Right forelimb (tissue), 1 donor: ENCODE data around the gene KIF1A.
"Not testable (repeated sequence)": the region's sequence is repeated elsewhere in the genome, so short reads cannot be mapped to it uniquely, and the experiment has no call there.

Experiments used
- DNase-seq: peaks from one replicate; pipeline ENCODE4 v3.0.0-alpha.2; 2018

KIF1A gene

DNA sequence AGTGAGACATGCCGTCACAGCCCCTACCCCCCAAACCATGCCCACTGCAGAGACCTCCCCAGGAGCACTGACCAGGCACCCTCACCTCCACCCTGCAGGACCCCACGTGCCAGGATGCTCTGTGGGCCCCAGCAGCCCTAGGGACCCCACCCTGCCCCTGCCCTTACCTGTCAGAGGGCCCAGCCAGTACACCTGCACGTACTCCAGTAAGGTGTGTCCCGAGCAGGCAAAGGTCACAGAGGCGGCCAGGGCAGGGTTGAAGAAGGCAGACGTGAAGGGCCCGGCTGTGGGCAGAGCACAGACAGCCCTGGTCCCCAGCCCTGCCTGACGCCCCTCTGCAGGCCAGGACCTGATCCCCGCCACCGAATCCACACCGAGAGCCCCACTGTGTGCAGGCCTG, 139.8 kb downstream of the KIF1A start:
- not testable (repeated sequence) for DNase-seq

DNA sequence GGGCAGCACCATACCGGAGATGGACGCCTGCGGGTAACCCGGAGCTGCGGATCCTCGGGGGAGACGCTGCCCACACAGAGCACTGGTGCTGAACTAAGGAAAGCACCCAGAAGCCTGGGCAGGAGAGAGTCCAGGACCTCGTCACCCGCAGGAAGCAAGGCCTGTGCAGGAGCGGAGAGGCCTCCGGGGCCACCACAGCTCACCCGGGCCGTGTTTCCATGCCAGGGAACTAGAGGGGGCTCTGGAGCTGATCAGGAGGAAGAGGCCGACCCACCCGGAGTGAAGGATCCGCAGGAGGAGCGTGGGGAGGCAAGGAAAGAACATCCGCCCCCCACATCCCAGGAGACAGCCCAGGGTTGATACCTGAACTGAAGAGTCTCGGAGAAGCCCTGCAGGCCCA, 141.1 kb downstream of the KIF1A start:
- not testable (repeated sequence) for DNase-seq

DNA sequence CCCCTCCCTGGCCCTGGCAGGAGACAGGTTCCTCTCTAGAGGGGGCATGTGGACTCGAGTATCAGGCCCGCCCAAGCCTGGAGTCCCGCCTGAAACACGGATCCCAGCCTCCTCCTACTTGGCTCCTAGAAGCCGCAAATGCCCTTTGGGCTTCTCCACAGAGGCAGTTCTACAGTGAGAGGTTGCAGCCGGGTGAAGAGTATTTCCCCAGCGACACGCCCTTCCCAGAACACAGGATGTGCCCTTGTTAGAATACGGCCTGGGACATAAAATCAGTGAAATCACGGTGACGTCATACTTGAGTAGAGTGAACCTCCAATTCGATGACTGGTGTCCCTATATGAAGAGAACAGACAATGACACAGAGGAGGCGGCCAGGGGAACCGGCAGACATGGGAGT, 142.0 kb downstream of the KIF1A start:
- not testable (repeated sequence) for DNase-seq

DNA sequence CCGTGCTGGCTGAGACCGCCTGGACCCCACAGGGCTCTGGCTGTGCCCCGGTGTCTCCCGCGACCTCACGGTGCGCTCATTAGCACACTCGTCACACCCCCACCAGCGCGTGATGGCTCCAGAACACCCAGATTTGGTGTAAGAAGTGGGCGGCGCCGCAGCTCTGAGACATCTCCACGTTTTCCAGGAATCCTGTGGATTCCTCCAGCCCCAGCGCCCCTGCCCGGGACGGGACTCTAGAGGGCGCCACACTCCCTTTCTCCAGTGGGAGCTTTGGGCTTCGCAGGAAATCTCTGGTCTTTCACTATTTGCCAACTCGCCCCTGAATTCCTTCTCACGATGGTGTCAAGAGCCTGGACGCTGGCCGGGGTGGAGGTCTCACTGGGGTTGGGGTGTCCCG, 144.7 kb downstream of the KIF1A start:
- not testable (repeated sequence) for DNase-seq

DNA sequence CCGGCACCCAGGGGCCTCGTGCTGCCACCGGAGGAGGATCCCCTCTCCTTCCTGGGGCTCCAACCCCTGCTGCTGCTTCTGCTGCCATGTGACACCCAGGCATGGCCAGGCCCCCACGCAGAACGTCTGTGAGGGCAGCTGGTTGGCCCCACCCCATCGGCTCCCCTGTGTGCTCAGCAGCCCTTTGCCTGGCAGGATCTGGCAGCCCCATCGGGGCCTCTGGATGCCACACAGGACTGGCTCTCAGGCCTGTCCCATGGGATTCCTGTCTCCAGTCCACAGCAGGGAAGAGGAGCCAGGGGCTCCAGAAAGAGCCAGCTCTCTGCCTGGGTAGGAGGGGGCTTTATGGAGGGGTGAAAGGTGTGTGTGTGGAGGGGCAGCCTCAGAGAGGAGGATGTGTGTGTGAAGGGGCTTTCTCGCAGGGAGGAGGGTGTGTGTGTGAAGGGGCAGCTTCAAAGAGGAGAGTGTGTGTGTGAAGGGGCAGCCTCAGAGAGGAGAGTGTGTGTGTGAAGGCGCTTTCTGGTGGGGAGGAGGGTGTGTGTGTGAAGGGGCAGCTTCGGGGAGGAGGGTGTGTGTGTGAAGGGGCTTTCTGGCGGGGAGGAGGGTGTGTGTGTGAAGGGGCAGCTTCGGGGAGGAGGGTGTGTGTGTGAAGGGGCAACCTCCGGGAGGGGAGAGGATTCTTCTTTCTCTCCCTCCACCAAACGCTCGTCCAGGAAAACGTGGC, 145.4 kb downstream of the KIF1A start:
- not testable (repeated sequence) for DNase-seq

DNA sequence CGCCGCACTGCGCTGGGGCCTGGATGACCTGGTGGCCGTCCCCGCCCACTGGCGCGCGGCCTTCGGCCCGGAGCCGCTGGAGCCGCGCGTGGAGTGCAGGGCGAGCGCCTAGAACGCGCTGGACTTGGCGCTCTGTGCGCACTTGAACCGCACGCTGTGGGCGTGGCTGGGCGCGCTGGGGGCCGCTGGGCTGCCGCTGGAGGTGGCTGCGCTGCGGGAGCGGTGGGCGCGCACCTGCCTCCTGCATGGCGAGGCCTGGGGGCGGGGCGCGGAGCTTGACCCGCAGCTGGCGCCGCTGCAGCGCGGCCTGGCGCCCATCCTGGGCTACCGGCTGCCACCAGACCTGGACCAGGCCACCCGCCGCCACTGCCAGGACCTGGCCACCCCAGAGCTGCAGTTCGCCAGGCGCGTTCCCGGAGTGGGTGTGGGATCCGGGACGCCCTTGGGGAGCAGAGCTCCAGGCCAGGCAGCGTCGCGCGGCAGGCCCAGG, 147.3 kb downstream of the KIF1A start:
- no peak for DNase-seq

DNA sequence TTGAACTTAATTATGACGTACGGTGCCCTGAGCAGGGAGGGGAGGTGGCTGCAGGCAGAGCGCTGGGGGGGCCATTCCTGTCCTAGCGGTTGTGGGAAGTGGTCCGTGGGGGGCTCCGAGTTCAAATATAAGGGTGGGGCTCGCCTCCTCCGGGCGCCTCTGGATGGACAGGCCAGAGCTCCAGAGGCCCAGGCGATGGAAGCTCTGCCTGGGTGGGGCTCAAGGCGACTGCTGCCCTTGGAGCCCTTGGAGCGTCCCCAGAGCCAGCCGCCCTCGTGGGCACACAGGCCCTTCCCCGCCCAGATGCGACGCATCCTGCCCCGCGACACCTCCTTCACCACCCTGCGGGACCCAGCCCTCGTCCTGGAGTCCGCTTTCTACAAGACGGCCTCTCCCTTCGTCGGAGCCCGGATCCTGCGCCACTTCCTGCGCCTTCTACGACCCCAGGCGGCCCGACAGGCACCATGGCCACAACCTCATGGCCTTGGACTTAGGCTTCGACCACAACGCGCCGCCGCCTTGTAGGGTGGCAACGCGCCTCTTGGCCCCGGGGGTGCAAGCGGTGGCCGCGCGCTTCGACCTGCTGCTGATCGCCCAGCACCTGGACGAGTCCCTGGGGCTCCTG, 147.8 kb downstream of the KIF1A start:
- DNase-seq, result no peak

DNA sequence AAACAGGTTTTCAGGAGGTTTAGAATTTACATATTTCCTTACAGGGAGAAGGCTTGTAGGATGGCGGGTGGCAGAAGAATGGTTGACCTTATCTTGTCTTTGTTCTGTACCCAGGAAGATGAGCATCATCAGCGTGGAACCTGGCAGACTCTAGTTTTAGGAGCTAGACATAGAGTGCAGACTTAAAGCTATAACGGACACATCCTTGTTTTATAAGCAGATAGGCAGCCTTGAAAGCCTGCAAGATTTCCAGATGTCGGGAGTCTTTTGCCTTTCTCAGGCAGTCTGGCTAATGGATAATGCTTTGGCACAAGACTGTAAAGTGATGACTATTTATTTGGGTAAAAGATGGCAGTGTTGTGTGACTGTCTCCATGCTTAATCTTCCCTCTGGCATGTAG, 149.1 kb downstream of the KIF1A start:
- no peak for DNase-seq

DNA sequence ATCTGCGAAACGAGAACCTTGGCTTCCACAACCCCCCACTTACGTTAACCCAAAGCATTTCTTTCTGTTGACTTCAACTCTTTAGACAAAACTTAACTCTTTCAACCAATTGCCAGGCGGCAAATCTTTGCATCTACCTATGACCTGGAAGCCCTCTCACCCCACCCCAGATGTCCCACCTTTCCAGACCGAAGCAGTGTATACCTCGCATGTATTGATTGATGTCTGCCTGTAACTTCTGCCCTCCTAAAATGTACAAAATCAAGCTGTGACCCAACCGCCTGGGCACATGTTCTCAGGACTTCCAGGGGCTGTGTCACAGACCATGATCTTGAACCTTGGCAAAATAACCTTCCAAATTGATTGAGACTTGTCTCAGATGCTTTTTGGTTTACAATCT, 149.6 kb downstream of the KIF1A start:
- no peak for DNase-seq

DNA sequence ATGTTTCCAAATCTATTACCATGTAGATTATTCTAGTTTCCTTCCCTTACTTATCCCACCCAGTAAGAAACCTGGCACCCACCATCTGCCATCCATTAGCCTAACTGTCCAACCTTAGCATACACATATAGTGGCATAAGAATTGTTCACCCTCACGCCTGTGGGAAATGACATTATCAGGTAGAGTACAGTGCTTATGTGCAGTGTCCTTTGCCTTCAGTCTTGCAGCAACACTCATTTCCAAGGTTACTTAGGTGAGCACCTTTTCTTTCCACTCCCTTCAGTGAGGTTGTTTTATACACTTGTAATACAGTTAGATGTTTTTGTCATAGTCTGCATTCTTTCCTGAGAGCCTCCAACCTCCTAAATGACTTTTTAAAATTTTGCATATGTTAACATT, 155.4 kb downstream of the KIF1A start:
- no peak for DNase-seq
